Forelimb muscle (tissue), 1 donor: ENCODE measurements around the gene FSCN2. TPM values are rescaled to one million over a fixed set of nuclear protein-coding genes. Genes with fewer than 3 reads are reported as not detected.

Experiments used
- DNase-seq: peaks from one replicate; pipeline ENCODE4 v3.0.0-alpha.2; 2013; ENCODE audit warnings: low read depth
- polyA plus RNA-seq: library from polyadenylated mRNA; unstranded; fragments of 120-200 nt; gene quantifications from one replicate; pipeline ENCODE4 v1.2.1, GENCODE V29; 2013; ENCODE audit not compliant: insufficient read length

The FSCN2 gene, protein sequence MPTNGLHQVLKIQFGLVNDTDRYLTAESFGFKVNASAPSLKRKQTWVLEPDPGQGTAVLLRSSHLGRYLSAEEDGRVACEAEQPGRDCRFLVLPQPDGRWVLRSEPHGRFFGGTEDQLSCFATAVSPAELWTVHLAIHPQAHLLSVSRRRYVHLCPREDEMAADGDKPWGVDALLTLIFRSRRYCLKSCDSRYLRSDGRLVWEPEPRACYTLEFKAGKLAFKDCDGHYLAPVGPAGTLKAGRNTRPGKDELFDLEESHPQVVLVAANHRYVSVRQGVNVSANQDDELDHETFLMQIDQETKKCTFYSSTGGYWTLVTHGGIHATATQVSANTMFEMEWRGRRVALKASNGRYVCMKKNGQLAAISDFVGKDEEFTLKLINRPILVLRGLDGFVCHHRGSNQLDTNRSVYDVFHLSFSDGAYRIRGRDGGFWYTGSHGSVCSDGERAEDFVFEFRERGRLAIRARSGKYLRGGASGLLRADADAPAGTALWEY
- polyA plus RNA-seq, result 3.7 TPM

DNA sequence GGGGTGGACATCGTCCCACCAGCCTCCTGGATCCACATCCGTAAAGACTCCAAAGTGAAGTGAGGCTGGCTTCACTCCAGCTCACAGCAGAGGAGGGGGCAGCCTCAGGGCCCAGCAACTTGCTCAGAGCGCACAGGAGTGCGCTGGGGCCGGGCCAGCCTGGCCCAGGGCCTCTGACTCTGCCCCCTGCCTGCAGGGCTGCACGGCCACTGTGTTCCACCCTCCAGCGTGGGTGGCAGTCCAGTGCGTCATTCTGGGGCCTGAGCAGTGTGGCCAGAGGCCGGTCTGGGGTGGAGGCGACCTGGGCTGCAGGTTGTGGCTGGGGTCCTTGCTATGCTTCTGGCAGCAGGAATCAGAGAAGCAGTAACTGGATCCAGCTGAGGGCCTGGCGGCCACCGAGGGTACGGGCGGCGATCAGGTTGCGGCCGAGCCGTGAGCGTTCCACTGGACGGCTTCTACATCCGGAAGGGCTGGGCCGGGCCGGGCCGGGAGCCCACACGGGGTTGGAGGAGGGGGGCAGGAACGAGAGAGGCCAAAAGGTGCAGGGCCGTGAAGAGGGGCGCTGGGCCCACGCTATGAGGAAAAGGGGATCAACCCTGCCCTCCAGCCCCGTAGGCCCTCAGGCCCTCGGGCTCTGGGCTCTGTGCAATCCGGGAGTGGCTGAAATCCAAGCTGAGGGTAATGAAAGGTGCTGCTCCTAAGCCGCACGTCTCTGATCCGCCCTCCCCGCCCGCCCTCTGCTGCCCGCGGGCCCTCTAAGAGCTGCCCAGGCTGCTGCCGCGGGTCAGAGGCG is at the start of gene FSCN2:
Gene FSCN2, plus strand, starts transcription at position 787 of the 793 bp plus-strand sequence. CDS start 155 bp downstream, outside the sequence.
- DNase-seq, result no peak

DNA sequence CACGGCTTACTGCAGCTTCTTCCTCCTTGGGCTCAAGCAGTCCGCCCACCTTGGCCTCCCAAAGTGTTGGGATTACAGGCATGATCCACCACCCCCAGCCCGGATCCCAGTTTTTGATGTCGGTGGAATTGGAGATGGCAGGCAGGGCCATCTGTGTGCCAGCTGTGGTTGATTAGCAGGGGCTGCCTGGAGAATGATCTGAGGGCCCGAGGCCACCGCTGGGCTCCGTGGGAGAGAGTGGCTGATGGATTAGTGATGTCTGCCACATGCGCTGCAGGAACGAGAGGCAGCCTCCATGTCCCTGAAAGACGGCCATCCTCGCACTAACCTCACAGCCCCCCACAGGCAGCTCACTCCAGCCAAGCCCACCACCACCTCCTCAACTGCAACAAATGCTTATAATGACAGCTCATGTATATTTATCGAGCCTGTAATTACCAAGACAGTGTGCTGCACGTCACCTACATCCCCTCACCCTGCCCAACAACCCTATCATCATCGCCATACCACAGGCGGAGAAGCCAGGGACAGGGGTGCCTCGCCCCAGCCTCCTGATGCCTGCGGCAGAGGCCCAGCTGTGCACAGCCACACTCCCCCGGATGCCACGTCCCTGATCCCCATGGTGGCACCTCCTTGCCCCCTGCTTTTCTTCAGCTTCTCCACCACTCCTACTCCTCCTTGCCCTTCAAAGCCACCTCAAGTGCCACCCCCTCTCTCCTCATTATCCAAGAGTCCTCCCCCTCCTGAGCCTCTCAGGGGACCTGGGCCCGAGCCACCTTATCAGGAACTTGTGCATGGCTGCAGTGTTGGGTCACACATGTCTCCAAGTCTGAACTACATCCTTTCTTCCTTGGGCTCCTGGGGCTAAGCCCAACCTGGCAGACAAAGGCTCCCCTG is 48.8 kb upstream of the FSCN2 start:
- no peak for DNase-seq

GRCh38 chr17:81480140-81481072 is 47.8 kb upstream of the FSCN2 start:
- DNase-seq, result no peak

GRCh38 chr17:81481073-81481799 is 46.9 kb upstream of the FSCN2 start:
- DNase-seq, result peak; percentile 45

DNA sequence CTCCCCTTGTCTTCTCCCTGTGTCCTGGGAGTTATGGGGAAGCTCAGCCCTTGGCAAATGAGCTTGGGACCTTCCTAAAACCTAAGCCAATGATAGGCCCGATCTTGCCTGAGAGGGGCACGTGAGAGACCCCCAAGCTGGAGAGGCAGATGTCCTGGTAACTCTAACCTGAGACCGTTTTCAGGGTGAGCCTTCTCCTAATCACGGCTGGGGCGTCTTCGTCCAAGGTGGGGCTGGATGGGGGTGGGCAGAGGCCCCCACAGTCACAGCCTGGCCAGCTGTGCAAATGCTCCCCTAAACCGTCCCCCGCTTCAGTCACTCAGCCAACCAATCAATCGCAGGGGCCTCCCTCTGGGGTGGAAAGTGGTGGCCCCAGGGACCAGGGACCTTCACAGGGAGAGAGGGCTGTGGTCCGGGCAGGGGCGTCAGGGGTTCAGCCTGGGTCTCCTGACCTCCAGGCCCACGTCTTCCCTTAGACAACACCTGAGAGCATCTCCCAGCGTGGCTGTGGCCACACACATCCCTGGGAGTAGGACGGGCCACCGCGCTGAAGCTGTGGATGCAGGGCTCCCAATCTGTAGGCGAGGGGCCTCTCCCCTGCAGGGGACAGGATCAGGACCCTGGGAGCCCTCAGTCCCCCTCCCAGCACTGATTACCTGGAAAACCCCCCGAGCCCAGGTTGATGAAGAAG is 46.2 kb upstream of the FSCN2 start:
- DNase-seq, result no peak

DNA sequence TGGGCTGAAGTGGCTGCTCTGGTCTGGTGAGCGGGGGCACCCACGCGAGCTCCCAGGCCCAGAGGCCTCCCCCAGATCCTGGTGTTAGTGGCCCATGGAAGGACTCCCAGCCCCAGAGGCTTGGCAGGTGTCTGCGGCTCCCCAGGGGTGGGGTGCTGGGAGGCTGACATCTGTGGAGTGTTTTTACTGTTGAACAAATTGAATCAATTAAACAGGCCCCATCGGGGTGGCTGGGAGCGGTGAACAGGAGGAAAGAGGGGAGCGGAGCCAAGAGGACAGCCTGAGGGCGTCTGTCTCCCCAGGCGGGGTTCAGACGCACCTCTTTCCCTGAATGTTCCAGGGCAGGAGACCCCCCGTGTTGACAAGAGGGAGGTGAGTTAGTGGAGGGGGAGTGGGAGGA is 45.5 kb upstream of the FSCN2 start:
- no peak for DNase-seq

- DNase-seq, result no peak
These were observed 44.9 kb upstream of the FSCN2 start for GRCh38 chr17:81483085-81483861.

GRCh38 chr17:81483862-81484194 is 44.3 kb upstream of the FSCN2 start:
- DNase-seq, result no peak

DNA sequence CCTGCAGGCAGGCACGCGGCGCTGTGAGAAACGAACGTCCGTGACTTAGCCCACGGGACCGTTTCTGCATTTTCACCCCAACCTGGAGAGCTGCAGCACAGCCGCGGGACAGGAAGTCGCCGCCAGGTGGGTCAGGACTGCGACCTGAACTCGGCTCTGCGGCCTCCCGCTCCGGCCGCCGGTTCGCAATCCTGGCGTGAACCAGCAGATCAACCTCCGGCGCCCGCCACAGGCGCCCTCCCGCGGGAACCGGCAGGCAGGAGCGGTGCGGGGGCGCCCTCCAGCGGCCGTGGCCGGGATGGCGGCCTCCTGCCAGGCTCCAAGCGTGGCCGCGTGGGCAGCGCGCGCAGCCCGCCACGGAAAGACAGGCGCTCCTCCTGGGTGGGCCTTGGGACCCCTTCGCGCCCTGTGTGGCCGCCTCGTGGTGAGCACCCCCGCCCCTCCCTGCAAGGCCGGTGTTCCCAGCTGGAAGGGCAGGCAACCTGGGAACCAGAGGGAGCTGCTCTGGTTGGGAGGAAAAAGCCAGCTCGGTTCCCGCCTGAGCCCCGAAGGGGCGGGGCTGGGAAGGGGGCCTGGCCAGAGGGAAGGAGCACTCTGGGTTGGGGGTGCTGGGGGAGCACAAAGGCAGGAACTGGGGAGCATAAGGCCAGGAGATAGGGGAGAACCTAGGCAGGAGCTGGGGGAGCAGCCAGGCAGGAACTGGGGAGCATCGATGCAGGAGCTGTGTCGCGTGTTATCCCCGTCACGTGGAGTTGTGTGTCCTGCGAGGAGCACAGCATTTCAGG is 43.8 kb upstream of the FSCN2 start:
- DNase-seq, result no peak

- no peak for DNase-seq
These were observed 41.9 kb upstream of the FSCN2 start for GRCh38 chr17:81486199-81486810.

GRCh38 chr17:81487089-81487486 is 41.1 kb upstream of the FSCN2 start:
- no peak for DNase-seq

DNA sequence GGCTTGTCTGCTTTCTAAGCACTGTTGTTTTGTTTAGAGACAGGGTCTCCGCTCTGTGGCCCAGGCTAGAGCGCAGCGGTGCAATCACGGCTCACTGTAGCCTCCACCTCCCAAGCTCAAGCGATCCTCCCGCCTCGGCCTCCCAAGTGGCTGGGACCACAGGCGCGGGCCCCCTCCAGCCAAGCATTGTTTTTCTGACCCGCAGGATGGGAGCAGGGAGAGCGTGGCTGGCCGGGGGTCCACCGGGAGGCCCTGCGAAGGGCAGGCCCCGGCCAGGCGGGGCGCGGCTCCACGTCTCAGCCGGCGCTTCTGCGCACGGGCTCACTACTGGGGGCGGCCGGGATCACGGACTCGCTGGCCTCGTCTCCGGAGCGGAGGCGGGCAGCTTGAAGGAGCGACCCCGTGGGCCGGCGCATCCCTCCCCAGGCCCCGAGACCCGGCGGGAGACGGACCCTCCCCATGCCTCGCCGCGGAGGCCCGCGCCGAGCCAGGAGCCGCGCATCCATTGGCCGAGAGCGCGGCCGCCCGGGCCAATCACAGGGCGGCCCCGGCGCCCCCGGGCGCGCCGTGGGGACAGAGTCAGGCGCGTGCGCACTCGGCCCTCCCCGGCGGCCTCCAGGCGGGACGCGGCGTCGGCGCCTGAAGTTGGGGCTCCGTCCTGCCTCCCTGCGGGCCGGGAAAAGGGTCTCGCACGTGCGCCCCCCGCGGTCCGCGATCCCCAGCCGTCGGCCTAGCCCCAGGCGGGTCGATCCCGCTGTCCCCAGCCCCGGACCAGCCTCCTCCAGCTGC is 40.5 kb upstream of the FSCN2 start:
- DNase-seq, result no peak

DNA sequence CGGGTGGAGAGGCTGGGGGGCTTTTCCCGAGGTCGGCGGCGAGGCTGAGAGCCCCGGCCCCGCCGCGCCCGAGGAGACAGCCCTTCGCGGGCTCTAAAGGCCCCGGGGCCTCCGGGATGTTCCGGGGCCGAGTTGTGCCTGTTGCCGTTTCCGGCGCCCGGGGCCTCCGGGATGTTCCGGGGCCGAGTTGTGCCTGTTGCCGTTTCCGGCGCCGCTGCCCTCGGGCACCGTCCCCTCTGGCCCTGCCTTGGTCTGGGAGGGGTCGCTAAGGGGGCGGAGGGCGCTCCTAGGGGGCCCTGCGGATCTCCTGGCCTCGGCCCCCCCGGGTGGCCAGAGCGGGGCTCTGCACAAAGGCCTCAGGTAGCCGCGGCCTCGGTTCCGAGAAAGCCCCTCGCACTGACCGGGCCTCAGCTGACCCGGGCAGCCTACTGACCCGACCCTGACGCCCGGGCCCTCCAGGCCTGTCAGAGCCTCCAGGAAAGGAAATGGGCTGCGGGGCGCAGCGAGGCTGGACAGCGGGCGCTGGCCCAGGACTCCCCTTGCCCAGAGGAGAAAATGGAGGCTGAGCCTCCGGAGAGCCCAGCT is 39.8 kb upstream of the FSCN2 start:
- no peak for DNase-seq

- DNase-seq, result no peak
These were observed 38.9 kb upstream of the FSCN2 start for GRCh38 chr17:81489012-81489997.
